ENCODE results near the gene TEX19.
"Not testable (repeated sequence)": the region's sequence is repeated elsewhere in the genome, so short reads cannot be mapped to it uniquely, and the experiment has no call there.

Gene TEX19

GRCh38 chr17:82372249-82373071 is 13.4 kb downstream of the TEX19 start:
- Histone ChIP-seq H3K4me1 (ENCODE audit: control insufficient read depth, insufficient read depth, low read length) (peaks cover 10% of the 10 kb centered on the region), H3K36me3 (ENCODE audit: control insufficient read depth, insufficient read depth, low read length) (no peaks in the 10 kb centered on the region), H3K4me3 (ENCODE audit: insufficient read depth, low read depth, low read length) (peak overlapping the region; percentile 29), H3K27me3 (ENCODE audit: control insufficient read depth, insufficient read depth, low read length, poor library complexity, severe bottlenecking) (peaks cover 66% of the 10 kb centered on the region), H3K27ac (ENCODE audit: insufficient read depth, low read depth, low read length, poor library complexity, severe bottlenecking) (no peak overlapping the region), H3K9me3 (ENCODE audit: control insufficient read depth, low read length) (no peaks in the 10 kb centered on the region)
- WGBS, 2 experiments = 71 to 73% methylated on average over 41 of the region's 41 CpGs

DNA sequence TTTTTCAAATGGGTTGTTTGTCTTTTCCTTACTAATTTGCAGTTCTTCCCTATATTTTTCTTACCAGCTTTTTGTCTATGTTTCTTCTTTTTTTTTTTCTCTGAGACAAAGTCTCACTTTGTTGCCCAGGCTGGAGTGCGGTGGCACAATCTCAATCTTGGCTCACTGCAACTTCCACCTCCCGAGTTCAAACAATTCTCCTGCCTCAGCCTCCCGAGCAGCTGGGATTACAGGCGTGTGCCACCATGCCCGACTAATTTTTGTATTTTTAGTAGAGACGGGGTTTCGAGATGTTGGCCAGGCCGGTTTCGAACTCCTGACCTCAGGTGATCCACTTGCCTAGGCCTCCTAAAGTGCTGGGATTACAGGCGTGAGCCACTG is 14.0 kb downstream of the TEX19 start:
- WGBS, 2 experiments = 93% methylated on average over 10 of the region's 10 CpGs

DNA sequence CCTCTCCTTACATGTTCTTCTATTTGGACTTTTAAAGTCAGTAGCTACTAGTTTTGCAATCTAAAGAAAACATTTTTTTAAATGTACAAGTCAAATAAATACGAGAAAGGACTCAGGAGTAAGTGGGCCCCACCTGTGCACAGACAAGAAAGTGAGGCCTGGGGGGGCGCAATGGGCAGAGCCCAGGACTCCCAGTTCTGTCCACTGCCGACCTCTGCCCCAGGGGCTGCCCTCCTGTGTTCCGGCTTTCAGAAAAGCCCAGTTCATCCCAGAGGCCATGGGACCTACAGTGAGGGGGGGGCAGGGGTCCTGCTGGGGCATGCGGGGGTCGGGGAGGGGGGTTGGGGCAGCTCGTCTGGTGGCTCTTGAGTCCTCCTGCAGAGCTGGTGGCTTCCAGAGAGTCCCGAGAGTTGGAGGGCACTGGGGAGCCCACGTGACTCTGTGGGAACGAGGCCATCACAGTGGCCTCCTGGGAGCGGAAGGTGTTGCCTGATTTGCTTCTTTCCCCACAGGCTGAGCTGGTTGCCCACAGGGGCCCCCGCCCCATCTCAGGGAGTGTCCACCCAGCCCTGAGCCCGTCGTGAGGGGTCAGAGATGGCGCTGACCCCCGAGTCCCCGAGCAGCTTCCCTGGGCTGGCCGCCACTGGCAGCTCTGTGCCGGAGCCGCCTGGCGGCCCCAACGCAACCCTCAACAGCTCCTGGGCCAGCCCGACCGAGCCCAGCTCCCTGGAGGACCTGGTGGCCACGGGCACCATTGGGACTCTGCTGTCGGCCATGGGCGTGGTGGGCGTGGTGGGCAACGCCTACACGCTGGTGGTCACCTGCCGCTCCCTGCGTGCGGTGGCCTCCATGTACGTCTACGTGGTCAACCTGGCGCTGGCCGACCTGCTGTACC is 14.9 kb downstream of the TEX19 start:
- H3K9me3 ChIP-seq (ENCODE audit: control insufficient read depth, low read length) = no peaks in the 10 kb centered on the region
- peaks cover 66% of the 10 kb centered on the region for H3K27me3 ChIP-seq (ENCODE audit: control insufficient read depth, insufficient read depth, low read length, poor library complexity, severe bottlenecking)
- H3K4me1 ChIP-seq (ENCODE audit: control insufficient read depth, insufficient read depth, low read length) = peaks cover 10% of the 10 kb centered on the region
- no peak overlapping the region for H3K27ac ChIP-seq (ENCODE audit: insufficient read depth, low read depth, low read length, poor library complexity, severe bottlenecking)
- H3K4me3 ChIP-seq (ENCODE audit: insufficient read depth, low read depth, low read length) = no peak overlapping the region
- 92% methylated on average over 37 of the region's 37 CpGs for WGBS, 2 experiments
- H3K36me3 ChIP-seq (ENCODE audit: control insufficient read depth, insufficient read depth, low read length) = no peaks in the 10 kb centered on the region

More for the DNA sequence above, 14.0 kb downstream of the TEX19 start:
- peaks cover 10% of the 10 kb centered on the region for H3K4me1 ChIP-seq (ENCODE audit: control insufficient read depth, insufficient read depth, low read length)
- H3K27ac ChIP-seq (ENCODE audit: insufficient read depth, low read depth, low read length, poor library complexity, severe bottlenecking); H3K36me3 ChIP-seq (ENCODE audit: control insufficient read depth, insufficient read depth, low read length); H3K9me3 ChIP-seq (ENCODE audit: control insufficient read depth, low read length); H3K4me3 ChIP-seq (ENCODE audit: insufficient read depth, low read depth, low read length): not testable (repeated sequence)
- peaks cover 66% of the 10 kb centered on the region for H3K27me3 ChIP-seq (ENCODE audit: control insufficient read depth, insufficient read depth, low read length, poor library complexity, severe bottlenecking)

- Histone ChIP-seq H3K4me1 (ENCODE audit: control insufficient read depth, insufficient read depth, low read length) (peaks cover 10% of the 10 kb centered on the region), H3K9me3 (ENCODE audit: control insufficient read depth, low read length) (no peaks in the 10 kb centered on the region), H3K27me3 (ENCODE audit: control insufficient read depth, insufficient read depth, low read length, poor library complexity, severe bottlenecking) (peaks cover 62% of the 10 kb centered on the region), H3K4me3 (ENCODE audit: insufficient read depth, low read depth, low read length) (no peak overlapping the region), H3K27ac (ENCODE audit: insufficient read depth, low read depth, low read length, poor library complexity, severe bottlenecking) (no peak overlapping the region), H3K36me3 (ENCODE audit: control insufficient read depth, insufficient read depth, low read length) (no peaks in the 10 kb centered on the region)
- 89% methylated on average over 79 of the region's 79 CpGs for WGBS, 2 experiments
Measured at GRCh38 chr17:82374626-82375331, 15.7 kb downstream of the TEX19 start.

- no peak overlapping the region for H3K27ac ChIP-seq (ENCODE audit: insufficient read depth, low read depth, low read length, poor library complexity, severe bottlenecking)
- peaks cover 10% of the 10 kb centered on the region for H3K4me1 ChIP-seq (ENCODE audit: control insufficient read depth, insufficient read depth, low read length)
- 91 to 94% methylated on average over 46 of the region's 46 CpGs for WGBS, 2 experiments
- H3K9me3 ChIP-seq (ENCODE audit: control insufficient read depth, low read length) = no peaks in the 10 kb centered on the region
- H3K4me3 ChIP-seq (ENCODE audit: insufficient read depth, low read depth, low read length) = no peak overlapping the region
- peaks cover 55% of the 10 kb centered on the region for H3K27me3 ChIP-seq (ENCODE audit: control insufficient read depth, insufficient read depth, low read length, poor library complexity, severe bottlenecking)
- no peaks in the 10 kb centered on the region for H3K36me3 ChIP-seq (ENCODE audit: control insufficient read depth, insufficient read depth, low read length)
Measured at GRCh38 chr17:82375359-82376041, 16.5 kb downstream of the TEX19 start.

GRCh38 chr17:82376042-82376730 is 17.1 kb downstream of the TEX19 start:
- H3K27me3 ChIP-seq (ENCODE audit: control insufficient read depth, insufficient read depth, low read length, poor library complexity, severe bottlenecking) = peaks cover 48% of the 10 kb centered on the region
- 91 to 92% methylated on average over 15 to 16 of the region's 16 CpGs for WGBS, 2 experiments
- H3K9me3 ChIP-seq (ENCODE audit: control insufficient read depth, low read length) = no peaks in the 10 kb centered on the region
- H3K4me3 ChIP-seq (ENCODE audit: insufficient read depth, low read depth, low read length) = no peak overlapping the region
- no peaks in the 10 kb centered on the region for H3K36me3 ChIP-seq (ENCODE audit: control insufficient read depth, insufficient read depth, low read length)
- no peak overlapping the region for H3K27ac ChIP-seq (ENCODE audit: insufficient read depth, low read depth, low read length, poor library complexity, severe bottlenecking)
- peaks cover 10% of the 10 kb centered on the region for H3K4me1 ChIP-seq (ENCODE audit: control insufficient read depth, insufficient read depth, low read length)

GRCh38 chr17:82377294-82377693 is 18.2 kb downstream of the TEX19 start:
- WGBS, 2 experiments = 90 to 92% methylated on average over 2 of the region's 5 CpGs
- H3K4me1 ChIP-seq (ENCODE audit: control insufficient read depth, insufficient read depth, low read length); H3K36me3 ChIP-seq (ENCODE audit: control insufficient read depth, insufficient read depth, low read length); H3K27ac ChIP-seq (ENCODE audit: insufficient read depth, low read depth, low read length, poor library complexity, severe bottlenecking); H3K4me3 ChIP-seq (ENCODE audit: insufficient read depth, low read depth, low read length); H3K9me3 ChIP-seq (ENCODE audit: control insufficient read depth, low read length): not testable (repeated sequence)
- peaks cover 37% of the 10 kb centered on the region for H3K27me3 ChIP-seq (ENCODE audit: control insufficient read depth, insufficient read depth, low read length, poor library complexity, severe bottlenecking)

- WGBS, 2 experiments = 93 to 94% methylated on average over 31 of the region's 31 CpGs
Measured at GRCh38 chr17:82377924-82378740, 19.1 kb downstream of the TEX19 start.

DNA sequence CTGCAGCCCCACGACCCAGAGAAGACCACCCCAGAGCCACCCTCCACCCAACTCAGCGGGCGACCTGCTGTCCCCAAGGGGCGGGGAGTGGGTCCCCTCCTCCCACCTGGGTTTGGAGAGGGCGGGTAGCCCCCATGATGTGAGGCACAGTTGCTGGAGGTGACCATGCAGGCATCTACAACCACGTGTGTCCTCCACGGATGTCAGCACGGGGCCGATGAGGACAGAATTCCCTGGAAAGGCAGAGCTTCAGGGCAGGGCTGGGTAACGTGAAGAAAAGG is 19.6 kb downstream of the TEX19 start:
- H3K4me1 ChIP-seq (ENCODE audit: control insufficient read depth, insufficient read depth, low read length) = no peaks in the 10 kb centered on the region
- H3K4me3 ChIP-seq (ENCODE audit: insufficient read depth, low read depth, low read length) = no peak overlapping the region
- 88 to 89% methylated on average over 10 of the region's 10 CpGs for WGBS, 2 experiments
- H3K9me3 ChIP-seq (ENCODE audit: control insufficient read depth, low read length) = no peaks in the 10 kb centered on the region
- peaks cover 23% of the 10 kb centered on the region for H3K27me3 ChIP-seq (ENCODE audit: control insufficient read depth, insufficient read depth, low read length, poor library complexity, severe bottlenecking)
- no peak overlapping the region for H3K27ac ChIP-seq (ENCODE audit: insufficient read depth, low read depth, low read length, poor library complexity, severe bottlenecking)
- H3K36me3 ChIP-seq (ENCODE audit: control insufficient read depth, insufficient read depth, low read length) = no peaks in the 10 kb centered on the region

More at GRCh38 chr17:82377924-82378740, 19.1 kb downstream of the TEX19 start:
- no peak overlapping the region for H3K27ac ChIP-seq (ENCODE audit: insufficient read depth, low read depth, low read length, poor library complexity, severe bottlenecking)
- peaks cover 28% of the 10 kb centered on the region for H3K27me3 ChIP-seq (ENCODE audit: control insufficient read depth, insufficient read depth, low read length, poor library complexity, severe bottlenecking)
- no peaks in the 10 kb centered on the region for H3K4me1 ChIP-seq (ENCODE audit: control insufficient read depth, insufficient read depth, low read length)
- H3K36me3 ChIP-seq (ENCODE audit: control insufficient read depth, insufficient read depth, low read length) = no peaks in the 10 kb centered on the region
- H3K9me3 ChIP-seq (ENCODE audit: control insufficient read depth, low read length) = no peaks in the 10 kb centered on the region
- no peak overlapping the region for H3K4me3 ChIP-seq (ENCODE audit: insufficient read depth, low read depth, low read length)
